HepG2 (cell line): ENCODE results near the gene RPP25L. TPM values are rescaled to one million over a fixed set of nuclear protein-coding genes. Genes with fewer than 3 reads are reported as not detected.

Source experiments
- ETV6 ChIP-seq: sonication (generic); formaldehyde crosslinking; conservative IDR thresholded peaks from 2 replicates; pipeline ENCODE4 v1.4.0; 2020; ENCODE audit warnings: missing genetic modification reagents
- FOXM1 ChIP-seq: sonication (generic); formaldehyde crosslinking; IDR thresholded peaks from 2 replicates; pipeline ENCODE4 v1.5.0; 2020; ENCODE audit warnings: missing genetic modification reagents
- IRX3 ChIP-seq: sonication (generic); formaldehyde crosslinking; IDR thresholded peaks from 2 replicates; pipeline ENCODE4 v1.8.1; 2023; ENCODE audit warnings: mild to moderate bottlenecking, low read depth, missing genetic modification reagents, borderline replicate concordance
- JARID2 ChIP-seq: sonication (generic); formaldehyde crosslinking; IDR thresholded peaks from 2 replicates; pipeline ENCODE4 v1.8.1; 2023; ENCODE audit warnings: missing genetic modification reagents, inconsistent platforms; ENCODE audit not compliant: insufficient replicate concordance
- KLF12 ChIP-seq: sonication (generic); formaldehyde crosslinking; IDR thresholded peaks from 2 replicates; pipeline ENCODE4 v1.4.0; 2020; ENCODE audit warnings: missing genetic modification reagents, borderline replicate concordance
- MAFF ChIP-seq: IDR thresholded peaks from 2 replicates; pipeline ENCODE4 v1.6.1; 2011; ENCODE audit warnings: low read depth, low read length, improper control_type of control experiment
- NAIF1 ChIP-seq: sonication (generic); formaldehyde crosslinking; IDR thresholded peaks from 2 replicates; pipeline ENCODE4 v1.5.0; 2020; ENCODE audit warnings: mild to moderate bottlenecking, missing genetic modification reagents, borderline replicate concordance
- PHF8 ChIP-seq: sonication (generic); formaldehyde crosslinking; IDR thresholded peaks from 2 replicates; pipeline ENCODE4 v1.5.0; 2020; ENCODE audit warnings: missing genetic modification reagents
- POLR2AphosphoS2 ChIP-seq: IDR thresholded peaks from 2 replicates; pipeline ENCODE4 v1.6.1; 2011; ENCODE audit warnings: low read depth, low read length, improper control_type of control experiment
- SCMH1 ChIP-seq: sonication (generic); formaldehyde crosslinking; IDR thresholded peaks from 2 replicates; pipeline ENCODE4 v1.9.0; 2021; ENCODE audit warnings: missing genetic modification reagents, mild to moderate bottlenecking, borderline replicate concordance
- TBL1XR1 ChIP-seq: fragments of 150-350 bp; IDR thresholded peaks from 2 replicates; pipeline ENCODE4 v1.6.1; 2014; ENCODE audit warnings: borderline replicate concordance, low read length; ENCODE audit not compliant: partially characterized antibody
- TBP ChIP-seq: sonication (generic); formaldehyde crosslinking; IDR thresholded peaks from 2 replicates; pipeline ENCODE4 v1.5.0; 2020; ENCODE audit warnings: missing genetic modification reagents
- ZBTB3 ChIP-seq: sonication (generic); formaldehyde crosslinking; IDR thresholded peaks from 2 replicates; pipeline ENCODE4 v1.4.0; 2020; ENCODE audit warnings: low read depth, mild to moderate bottlenecking, moderate library complexity, missing genetic modification reagents, borderline replicate concordance
- ZFX ChIP-seq: sonication (generic); formaldehyde crosslinking; IDR thresholded peaks from 2 replicates; pipeline ENCODE4 v1.4.0; 2020; ENCODE audit warnings: mild to moderate bottlenecking, low read depth, missing genetic modification reagents, moderate library complexity
- ZNF205 ChIP-seq: IDR thresholded peaks from 2 replicates; pipeline ENCODE4 v1.6.1; 2018; ENCODE audit warnings: missing biosample characterization, missing genetic modification reagents
- ZNF335 ChIP-seq: sonication (generic); formaldehyde crosslinking; IDR thresholded peaks from 2 replicates; pipeline ENCODE4 v1.4.0; 2020; ENCODE audit warnings: missing genetic modification reagents
- ZNF430 ChIP-seq: sonication (generic); formaldehyde crosslinking; IDR thresholded peaks from 2 replicates; pipeline ENCODE4 v1.9.0; 2021; ENCODE audit warnings: mild to moderate bottlenecking, missing genetic modification reagents
- ZNF468 ChIP-seq: sonication (generic); formaldehyde crosslinking; IDR thresholded peaks from 2 replicates; pipeline ENCODE4 v1.8.0; 2022; ENCODE audit warnings: mild to moderate bottlenecking, moderate library complexity, missing genetic modification reagents
- ZNF644 ChIP-seq: IDR thresholded peaks from 2 replicates; pipeline ENCODE4 v1.6.1; 2016; ENCODE audit warnings: low read depth
- ZNF691 ChIP-seq: sonication (generic); formaldehyde crosslinking; IDR thresholded peaks from 2 replicates; pipeline ENCODE4 v1.4.0; 2020; ENCODE audit warnings: missing genetic modification reagents, low read depth, mild to moderate bottlenecking, borderline replicate concordance
- ZNF766 ChIP-seq: sonication (generic); formaldehyde crosslinking; IDR thresholded peaks from 2 replicates; pipeline ENCODE4 v1.5.0; 2020; ENCODE audit warnings: missing genetic modification reagents, borderline replicate concordance
- ZNF772 ChIP-seq: sonication (generic); formaldehyde crosslinking; IDR thresholded peaks from 2 replicates; pipeline ENCODE4 v1.5.0; 2020; ENCODE audit warnings: mild to moderate bottlenecking, missing genetic modification reagents
- ZNF800 ChIP-seq: sonication (generic); formaldehyde crosslinking; IDR thresholded peaks from 2 replicates; pipeline ENCODE4 v1.4.0; 2020; ENCODE audit warnings: missing genetic modification reagents
- ZNF891 ChIP-seq: sonication (generic); formaldehyde crosslinking; IDR thresholded peaks from 2 replicates; pipeline ENCODE4 v1.5.0; 2020; ENCODE audit warnings: mild to moderate bottlenecking, missing genetic modification reagents
- polyA plus RNA-seq, 8 experiments: library from polyadenylated mRNA; depleted of rRNA in 3 of 8; stranded (reverse) in 7 of 8; unstranded in 1 of 8; fragments of >200 nt; fragmentation: Illumina TruSeq in 4 of 8; extraction: Trizol in 4 of 8; gene quantifications; 2 replicates each; pipeline versions ENCODE4 v1.2.1 to v1.2.3, GENCODE V29; 2011 to 2016; ENCODE audit warnings: low read depth in 4 of 8, missing spikeins in 1 of 8, mixed read lengths in 1 of 8; ENCODE audit not compliant: insufficient read depth in 1 of 8
- total RNA-seq, 5 experiments: library from RNA; depleted of rRNA; stranded (reverse); fragments of >200 nt; fragmentation: Illumina TruSeq; extraction: Trizol; gene quantifications; 2 replicates each; pipeline ENCODE4 v1.2.3, GENCODE V29; 2016; ENCODE audit warnings: low read depth in 1 of 5
- TF ChIP-seq, protein P1 (sequence below): sonication (generic); formaldehyde crosslinking; IDR thresholded peaks from 2 replicates; pipeline ENCODE4 v1.5.0; 2020; ENCODE audit warnings: missing genetic modification reagents
- TF ChIP-seq, protein P2 (sequence below): sonication (generic); formaldehyde crosslinking; conservative IDR thresholded peaks from 2 replicates; pipeline ENCODE4 v1.8.0; 2022; ENCODE audit warnings: low read depth, missing genetic modification reagents

Gene RPP25L
- total and polyA plus RNA-seq, 2 of the 13 experiments (the other 11 are each of a cell fraction or from before 2014, with no cell fraction given) = 24.5 to 27.3 TPM

DNA sequence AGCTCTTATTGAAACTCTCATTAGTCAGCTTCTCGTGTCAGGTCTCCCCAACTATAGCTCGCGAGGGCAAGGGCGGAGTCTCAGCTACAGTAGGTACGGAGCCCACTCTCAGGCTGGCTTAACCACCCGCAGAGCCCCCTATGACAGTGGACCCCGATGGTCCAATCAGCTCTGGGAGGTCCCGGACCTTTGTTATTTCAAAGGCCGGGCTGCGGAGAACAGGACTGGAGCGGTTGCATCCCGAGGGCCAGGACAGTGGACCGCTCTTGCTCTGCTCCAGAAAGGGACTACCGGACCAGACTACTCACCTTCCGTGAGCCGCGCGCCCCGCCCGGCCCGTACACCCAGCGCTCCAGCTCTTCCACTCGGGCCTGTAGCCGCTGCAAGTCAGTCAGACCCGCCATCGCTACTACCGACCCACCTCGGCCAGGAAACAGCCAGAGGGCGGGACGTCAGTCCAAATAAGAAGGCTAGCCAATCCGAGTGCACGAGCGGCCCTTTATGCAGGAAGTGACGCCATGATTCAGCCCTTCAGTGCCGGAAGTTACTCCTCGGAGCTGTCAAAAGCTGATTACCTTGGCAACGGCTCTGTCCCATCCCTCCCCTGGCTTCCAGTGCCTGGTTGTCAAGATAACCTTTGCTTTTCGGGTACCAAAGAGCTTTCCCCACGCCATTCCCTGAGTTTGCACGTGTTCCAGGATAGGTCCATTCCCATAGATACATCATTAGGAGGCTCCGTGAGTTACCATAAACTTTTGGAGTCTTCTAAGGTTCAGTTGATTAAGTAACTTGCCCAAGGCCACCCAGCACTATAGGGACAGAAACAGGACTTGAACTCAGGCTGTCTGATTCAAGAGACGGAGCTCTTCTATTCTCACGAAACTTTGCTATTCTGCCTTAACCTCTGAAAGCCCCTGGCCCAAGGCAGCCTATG lies 8.4 kb upstream of the RPP25L start, which contains the start of gene DCTN3 (continued):
- TF ChIP-seq FOXM1 (CRISPR knock-in tag) = no peak
- no peak for TF ChIP-seq ZNF800 (CRISPR knock-in tag)
- peak; percentile 34; the same call in 1 of the 2 replicates for TF ChIP-seq ZNF335 (CRISPR knock-in tag)
- no peak for TF ChIP-seq SCMH1 (CRISPR knock-in tag)
- no peak for TF ChIP-seq TBP (CRISPR knock-in tag)
- TF ChIP-seq, protein P1, sequence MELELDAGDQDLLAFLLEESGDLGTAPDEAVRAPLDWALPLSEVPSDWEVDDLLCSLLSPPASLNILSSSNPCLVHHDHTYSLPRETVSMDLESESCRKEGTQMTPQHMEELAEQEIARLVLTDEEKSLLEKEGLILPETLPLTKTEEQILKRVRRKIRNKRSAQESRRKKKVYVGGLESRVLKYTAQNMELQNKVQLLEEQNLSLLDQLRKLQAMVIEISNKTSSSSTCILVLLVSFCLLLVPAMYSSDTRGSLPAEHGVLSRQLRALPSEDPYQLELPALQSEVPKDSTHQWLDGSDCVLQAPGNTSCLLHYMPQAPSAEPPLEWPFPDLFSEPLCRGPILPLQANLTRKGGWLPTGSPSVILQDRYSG (CRISPR knock-in tag) = no peak
- no peak for TF ChIP-seq MAFF
- no peak for TF ChIP-seq ZNF468 (CRISPR knock-in tag)
- no peak for TF ChIP-seq ZNF430 (CRISPR knock-in tag)
- no peak for TF ChIP-seq ZNF691 (CRISPR knock-in tag)
- no peak for TF ChIP-seq NAIF1 (CRISPR knock-in tag)
- no peak for TF ChIP-seq ZNF766 (CRISPR knock-in tag)
- TF ChIP-seq TBL1XR1 = no peak
- no peak for TF ChIP-seq KLF12
- TF ChIP-seq JARID2 = no peak
- TF ChIP-seq ZNF205 = no peak
- no peak for TF ChIP-seq ZNF772 (CRISPR knock-in tag)
- TF ChIP-seq ZFX (CRISPR knock-in tag) = peak; percentile 78
- TF ChIP-seq ETV6 = no peak
- TF ChIP-seq POLR2AphosphoS2 = no peak
- no peak for TF ChIP-seq ZNF891 (CRISPR knock-in tag)
- TF ChIP-seq PHF8 (CRISPR knock-in tag) = peak; percentile 86
- TF ChIP-seq IRX3 = no peak
- TF ChIP-seq ZBTB3 (CRISPR knock-in tag) = no peak
- no peak for TF ChIP-seq ZNF644 (CRISPR knock-in tag)
- TF ChIP-seq, protein P2, sequence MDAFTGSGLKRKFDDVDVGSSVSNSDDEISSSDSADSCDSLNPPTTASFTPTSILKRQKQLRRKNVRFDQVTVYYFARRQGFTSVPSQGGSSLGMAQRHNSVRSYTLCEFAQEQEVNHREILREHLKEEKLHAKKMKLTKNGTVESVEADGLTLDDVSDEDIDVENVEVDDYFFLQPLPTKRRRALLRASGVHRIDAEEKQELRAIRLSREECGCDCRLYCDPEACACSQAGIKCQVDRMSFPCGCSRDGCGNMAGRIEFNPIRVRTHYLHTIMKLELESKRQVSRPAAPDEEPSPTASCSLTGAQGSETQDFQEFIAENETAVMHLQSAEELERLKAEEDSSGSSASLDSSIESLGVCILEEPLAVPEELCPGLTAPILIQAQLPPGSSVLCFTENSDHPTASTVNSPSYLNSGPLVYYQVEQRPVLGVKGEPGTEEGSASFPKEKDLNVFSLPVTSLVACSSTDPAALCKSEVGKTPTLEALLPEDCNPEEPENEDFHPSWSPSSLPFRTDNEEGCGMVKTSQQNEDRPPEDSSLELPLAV = no peak
